GM08714 (cell line): ENCODE measurements around the gene RNF39.

ENCODE experiments used
- H3K4me3 ChIP-seq: fragments of 200-500 bp; sonication (Bioruptor generic); 2 replicates; pipeline ENCODE4 v1.5.1; 2014; ENCODE audit warnings: mild to moderate bottlenecking, low read length, inconsistent platforms
- ZNF274 ChIP-seq: IDR thresholded peaks from 2 replicates; pipeline ENCODE4 v1.6.1; 2012; ENCODE audit warnings: mild to moderate bottlenecking, low read depth, low read length

The RNF39 gene

GRCh38 chr6:30075790-30076732 lies 492 bp upstream of the RNF39 start:
- no peak overlapping the region for H3K4me3 ChIP-seq
- no peak for TF ChIP-seq ZNF274

- TF ChIP-seq ZNF274 = no peak
- no peak overlapping the region for H3K4me3 ChIP-seq
These were observed 1.1 kb downstream of the RNF39 start for GRCh38 chr6:30074331-30075093.

- no peak overlapping the region for H3K4me3 ChIP-seq
- no peak for TF ChIP-seq ZNF274
These were observed 1.9 kb downstream of the RNF39 start for GRCh38 chr6:30073489-30074235.

- no peak overlapping the region for H3K4me3 ChIP-seq
- TF ChIP-seq ZNF274 = no peak
These were observed 3.7 kb downstream of the RNF39 start for GRCh38 chr6:30071858-30072257.

GRCh38 chr6:30071081-30071818 lies 4.3 kb downstream of the RNF39 start:
- no peak for TF ChIP-seq ZNF274
- H3K4me3 ChIP-seq = no peak overlapping the region

DNA sequence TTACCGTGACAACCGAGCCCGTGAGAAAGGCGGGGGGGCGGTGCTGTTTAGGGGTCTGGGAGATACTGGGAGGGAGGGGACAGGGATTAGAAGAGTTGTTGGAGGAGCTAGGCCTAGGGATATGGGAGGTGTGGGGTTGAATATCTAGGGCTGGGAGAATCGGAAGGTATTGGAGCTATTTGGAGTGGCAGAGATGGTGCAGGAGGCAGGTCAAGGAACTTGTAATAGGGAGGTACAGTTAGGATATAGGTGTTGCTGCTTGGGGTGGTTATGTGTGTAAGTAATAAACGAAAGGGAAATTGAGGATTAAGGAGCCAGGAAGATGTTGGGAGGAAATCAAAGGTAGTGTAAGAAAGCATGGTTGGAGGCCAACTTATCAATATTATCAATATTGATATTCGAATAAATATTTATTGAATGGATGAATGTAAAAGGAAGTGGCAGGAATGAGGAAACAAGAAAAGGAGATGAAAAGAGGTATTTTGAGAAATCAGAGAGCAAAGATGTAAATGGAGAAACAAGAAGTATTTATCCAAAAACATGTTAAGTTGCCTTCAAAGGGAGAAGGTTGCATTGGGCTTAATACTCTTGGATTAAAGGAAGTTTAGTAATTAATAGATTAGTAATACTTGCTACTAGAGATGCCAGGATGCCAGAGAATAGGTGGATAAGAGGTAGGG lies 8.0 kb downstream of the RNF39 start:
- no peak for TF ChIP-seq ZNF274
- peak overlapping the region; percentile 92 for H3K4me3 ChIP-seq

- TF ChIP-seq ZNF274 = no peak
- H3K4me3 ChIP-seq = peak within 1 kb of the TSS; percentile 92
These were observed 8.8 kb downstream of the RNF39 start, which contains the start of gene PPP1R11 for GRCh38 chr6:30066577-30067459. TSS of gene PPP1R11 (plus strand) at chr6:30067198. CDS start at chr6:30067411, 213 bp downstream.

- peak overlapping the region; percentile 78 for H3K4me3 ChIP-seq
- TF ChIP-seq ZNF274 = no peak
These were observed 9.5 kb downstream of the RNF39 start for GRCh38 chr6:30066082-30066481.

- no peak for TF ChIP-seq ZNF274
- H3K4me3 ChIP-seq = no peak overlapping the region
These were observed 12.3 kb downstream of the RNF39 start for GRCh38 chr6:30063315-30063714.

DNA sequence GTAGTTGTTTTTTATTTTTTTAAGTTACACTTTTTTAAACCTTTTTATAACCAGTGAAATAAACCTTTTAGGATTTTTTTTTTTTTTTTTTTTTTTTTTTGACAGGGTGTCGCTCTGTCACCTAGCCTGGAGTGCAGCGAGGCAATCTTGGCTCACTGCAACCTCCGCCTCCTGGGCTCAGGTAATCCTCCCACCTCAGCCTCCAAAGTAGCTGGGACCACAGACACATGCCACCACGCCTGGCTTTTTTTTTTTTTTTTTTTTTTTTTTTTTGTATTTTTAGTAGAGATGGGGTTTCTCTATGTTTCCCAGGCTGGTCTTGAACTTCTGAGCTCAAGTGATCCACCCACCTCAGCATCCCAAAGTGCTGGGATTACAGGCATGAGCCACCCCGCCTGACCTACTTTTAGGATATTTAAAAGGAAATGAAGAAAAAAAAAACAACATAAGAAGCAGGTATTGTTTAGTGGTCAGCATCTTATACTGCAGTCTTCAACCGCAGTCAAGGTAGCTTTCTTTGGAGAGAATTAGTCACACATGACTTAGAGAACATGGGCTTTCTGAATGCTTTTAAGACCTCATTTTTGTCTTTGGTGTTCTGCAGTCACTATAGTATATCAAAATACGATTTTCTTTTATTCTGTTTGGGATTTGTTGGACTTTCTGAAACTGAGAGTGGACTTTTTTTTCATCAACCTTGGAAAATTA lies 12.9 kb downstream of the RNF39 start:
- peak overlapping the region; percentile 99 for H3K4me3 ChIP-seq

GRCh38 chr6:30061858-30062458 lies 13.6 kb downstream of the RNF39 start:
- TF ChIP-seq ZNF274 = no peak
- peak overlapping the region; percentile 99 for H3K4me3 ChIP-seq

More for the DNA sequence above, 12.9 kb downstream of the RNF39 start:
- TF ChIP-seq ZNF274 = no peak
